GM18507 (cell line): ENCODE data around the gene SPECC1.
"Not testable (repeated sequence)": the region's sequence is repeated elsewhere in the genome, so short reads cannot be mapped to it uniquely, and the experiment has no call there.

Source experiments
- DNase-seq: peaks from one replicate; pipeline ENCODE4 v3.0.0; 2011; ENCODE audit warnings: low read depth; ENCODE audit not compliant: insufficient read length; ENCODE audit errors: extremely low spot score
- FAIRE-seq: peaks from 2 replicates; lab custom pipeline; 2011; peaks lifted over from hg19 to GRCh38; lab: Jason Lieb, UNC

Gene SPECC1

GRCh38 chr17:20087538-20088250, 78.5 kb downstream of the SPECC1 start:
- FAIRE-seq, result no peak
- DNase-seq, result no peak

GRCh38 chr17:20089756-20090547, 80.8 kb downstream of the SPECC1 start:
- DNase-seq (no peak), FAIRE-seq (no peak)

- no peak for FAIRE-seq
- DNase-seq, result no peak
Measured at GRCh38 chr17:20091174-20092029, 82.2 kb downstream of the SPECC1 start.

GRCh38 chr17:20092261-20092867, 83.2 kb downstream of the SPECC1 start:
- no peak for DNase-seq
- no peak for FAIRE-seq

GRCh38 chr17:20092973-20093626, 83.9 kb downstream of the SPECC1 start:
- FAIRE-seq (no peak), DNase-seq (no peak)

GRCh38 chr17:20094777-20095176, 85.6 kb downstream of the SPECC1 start:
- no peak for FAIRE-seq

GRCh38 chr17:20095336-20096080, 86.3 kb downstream of the SPECC1 start:
- no peak for FAIRE-seq
- no peak for DNase-seq

More at GRCh38 chr17:20094777-20095176, 85.6 kb downstream of the SPECC1 start:
- DNase-seq, result no peak

- no peak for FAIRE-seq
- no peak for DNase-seq
Measured at GRCh38 chr17:20096430-20096829, 87.3 kb downstream of the SPECC1 start.

- FAIRE-seq, result no peak
- DNase-seq, result no peak
Measured at GRCh38 chr17:20097330-20097729, 88.2 kb downstream of the SPECC1 start.

GRCh38 chr17:20098314-20098713, 89.2 kb downstream of the SPECC1 start:
- no peak for FAIRE-seq
- no peak for DNase-seq

GRCh38 chr17:20100806-20101205, 91.6 kb downstream of the SPECC1 start:
- FAIRE-seq, DNase-seq: not testable (repeated sequence)

- FAIRE-seq, result no peak
- no peak for DNase-seq
Measured at GRCh38 chr17:20103454-20104446, 94.6 kb downstream of the SPECC1 start.

GRCh38 chr17:20105539-20106280, 96.6 kb downstream of the SPECC1 start:
- DNase-seq, result no peak
- FAIRE-seq, result no peak

GRCh38 chr17:20106446-20106845, 97.3 kb downstream of the SPECC1 start:
- DNase-seq, FAIRE-seq: not testable (repeated sequence)

GRCh38 chr17:20109076-20109475, 99.9 kb downstream of the SPECC1 start:
- DNase-seq, result no peak
- FAIRE-seq, result no peak

GRCh38 chr17:20111538-20111937, 102.4 kb downstream of the SPECC1 start:
- no peak for DNase-seq
- FAIRE-seq, result no peak

- DNase-seq, result no peak
- FAIRE-seq, result no peak
Measured at GRCh38 chr17:20114466-20114865, 105.3 kb downstream of the SPECC1 start.
